ENCODE data around the gene WDR7.

The WDR7 gene

GRCh38 chr18:56815926-56816325 is 164.8 kb downstream of the WDR7 start:
- no peak for DNase-seq

GRCh38 chr18:56823986-56824565 is 172.9 kb downstream of the WDR7 start:
- DNase-seq: no peak

DNA sequence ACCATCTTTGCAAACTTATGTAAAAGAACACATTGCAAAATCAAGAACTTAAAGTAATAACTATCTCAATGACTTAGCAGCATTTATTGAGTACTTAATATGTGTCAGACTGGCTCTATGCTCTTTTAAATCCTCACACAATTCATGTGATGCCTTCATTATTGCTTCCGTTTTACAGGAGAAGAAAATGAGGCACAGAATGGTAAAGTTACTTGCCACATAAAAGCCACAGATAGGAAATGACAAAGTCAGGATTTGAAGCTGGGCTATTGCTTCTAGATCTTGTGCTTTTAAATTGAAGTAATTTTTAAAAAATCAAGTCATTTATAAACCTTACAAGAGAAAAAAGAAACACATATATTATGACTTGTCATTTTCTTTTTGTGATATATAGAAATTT is 174.2 kb downstream of the WDR7 start:
- no peak for DNase-seq

DNA sequence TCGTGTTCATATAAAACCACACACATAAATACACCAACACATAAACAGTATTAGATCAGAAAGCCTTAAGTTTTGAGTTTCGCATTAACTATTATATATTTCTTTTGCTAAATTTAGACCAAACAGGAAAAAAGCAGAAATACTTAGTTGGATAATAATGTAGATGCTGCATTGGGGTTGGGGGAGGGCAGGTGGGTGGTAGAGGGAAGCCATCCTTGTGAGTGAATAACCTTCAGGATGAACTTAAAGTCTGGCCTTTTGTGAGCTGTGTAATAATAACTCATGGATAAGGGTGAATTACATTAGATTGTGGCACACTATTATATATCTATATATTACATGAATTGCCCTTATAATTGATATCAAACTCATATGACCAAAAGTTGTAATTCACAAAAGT is 174.7 kb downstream of the WDR7 start:
- DNase-seq: no peak

GRCh38 chr18:56831988-56832387 is 180.8 kb downstream of the WDR7 start:
- no peak for DNase-seq

- DNase-seq: no peak
Measured at GRCh38 chr18:56835331-56835730, 184.2 kb downstream of the WDR7 start.

GRCh38 chr18:56836173-56836572 is 185.0 kb downstream of the WDR7 start:
- DNase-seq: no peak

GRCh38 chr18:56841836-56842235 is 190.7 kb downstream of the WDR7 start:
- no peak for DNase-seq

DNA sequence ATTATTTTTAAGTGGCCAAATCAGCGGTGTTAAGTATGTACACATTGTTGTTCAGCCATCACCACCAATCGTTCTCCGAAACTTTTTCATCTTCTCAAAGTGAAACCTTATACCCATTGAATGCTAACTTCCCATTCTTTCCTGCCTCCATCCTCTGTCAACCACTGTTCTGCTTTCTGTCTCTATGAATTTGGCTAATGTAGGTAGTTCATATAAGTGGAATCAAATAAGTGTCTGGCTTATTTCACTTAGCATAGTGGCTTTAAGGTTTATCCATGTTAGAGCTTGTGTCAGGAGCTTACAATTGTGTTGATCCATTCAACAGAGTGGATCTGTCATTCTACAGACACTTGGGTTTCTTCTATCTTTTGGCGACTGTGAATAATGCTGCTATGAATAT is 192.1 kb downstream of the WDR7 start:
- no peak for DNase-seq

- DNase-seq: no peak
Measured at GRCh38 chr18:56844556-56844955, 193.4 kb downstream of the WDR7 start.

- no peak for DNase-seq
Measured at GRCh38 chr18:56851774-56852173, 200.6 kb downstream of the WDR7 start.

DNA sequence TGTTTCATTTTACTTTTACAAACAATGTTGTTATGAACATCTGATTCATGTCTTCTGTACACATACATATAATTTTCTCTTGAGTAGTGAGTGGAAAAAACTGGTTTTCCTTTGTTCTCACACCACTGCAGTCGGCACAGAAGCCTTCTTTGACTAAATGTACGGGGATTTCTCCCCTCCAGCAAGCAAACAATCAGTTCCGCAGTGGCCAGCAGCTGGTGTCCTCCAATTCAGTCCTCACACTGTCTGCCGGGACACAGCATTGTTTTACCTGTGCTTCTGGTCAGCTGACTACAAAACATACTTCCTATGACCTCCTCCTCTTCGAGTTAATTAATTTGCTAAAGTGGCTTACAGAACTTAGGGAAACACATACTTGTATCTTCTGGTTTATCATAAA is 202.8 kb downstream of the WDR7 start:
- DNase-seq: no peak

- DNase-seq: peak; percentile 48
Measured at GRCh38 chr18:56861244-56861643, 210.1 kb downstream of the WDR7 start.

- peak; percentile 73 for DNase-seq
Measured at GRCh38 chr18:56869189-56869777, 218.1 kb downstream of the WDR7 start.

DNA sequence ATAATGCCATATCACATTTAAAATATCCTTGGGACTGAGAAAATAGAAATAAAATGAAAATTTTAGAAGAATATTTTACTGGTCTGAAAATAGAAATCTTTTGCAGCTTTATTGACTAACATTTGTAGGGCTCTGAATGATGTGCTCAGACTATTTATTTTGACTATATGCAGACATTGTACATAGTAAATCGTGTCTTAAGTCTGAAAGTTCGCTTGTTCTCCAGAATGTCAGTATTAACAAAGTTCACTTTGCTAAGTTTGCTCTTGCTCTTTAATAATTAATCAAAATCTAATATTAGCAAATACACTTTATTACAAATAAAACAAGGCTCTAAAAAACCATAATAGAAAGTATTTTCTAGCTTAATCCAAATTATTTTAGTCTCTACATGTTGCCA is 219.8 kb downstream of the WDR7 start:
- DNase-seq: no peak

- DNase-seq: peak; percentile 61
Measured at GRCh38 chr18:56872140-56872539, 221.0 kb downstream of the WDR7 start.

DNA sequence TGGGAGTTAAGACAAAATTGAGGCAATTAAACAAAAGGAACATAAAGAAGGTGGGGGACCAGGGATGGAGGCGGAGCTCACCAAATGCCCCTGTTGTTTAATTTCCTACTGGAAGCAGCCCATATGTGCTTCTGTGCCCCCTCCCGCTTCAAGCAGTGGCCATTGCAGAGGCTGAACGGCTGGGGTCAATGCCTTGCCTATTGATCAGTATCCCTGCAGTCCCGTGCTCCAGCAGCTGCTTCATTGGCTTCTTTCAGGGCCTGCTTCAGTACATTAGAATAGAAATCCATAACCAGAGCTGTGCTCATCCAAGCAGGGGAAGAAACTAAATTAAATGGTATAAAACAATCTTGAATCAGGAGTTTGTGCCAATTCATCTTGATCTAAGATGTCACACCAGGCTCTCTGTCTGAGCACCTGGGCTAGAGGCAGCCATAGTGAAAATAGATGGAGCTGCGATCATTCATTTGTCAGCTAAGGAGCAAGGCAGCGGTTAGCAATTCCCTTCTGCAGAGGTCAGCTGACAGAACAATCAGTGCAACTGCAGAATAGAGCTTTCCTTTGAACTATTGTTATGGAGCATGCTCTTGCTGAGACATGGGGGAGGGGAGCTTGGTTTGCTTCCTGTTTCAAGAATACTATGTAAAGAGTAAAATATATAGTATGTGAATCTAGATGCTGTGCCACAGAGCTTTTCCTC is 222.4 kb downstream of the WDR7 start:
- no peak for DNase-seq

- DNase-seq: no peak
Measured at GRCh38 chr18:56878711-56879110, 227.6 kb downstream of the WDR7 start.

GRCh38 chr18:56884511-56884910 is 233.4 kb downstream of the WDR7 start:
- DNase-seq: no peak

GRCh38 chr18:56888978-56889377 is 237.8 kb downstream of the WDR7 start:
- DNase-seq: no peak

- DNase-seq: no peak
Measured at GRCh38 chr18:56889621-56890020, 238.5 kb downstream of the WDR7 start.

DNA sequence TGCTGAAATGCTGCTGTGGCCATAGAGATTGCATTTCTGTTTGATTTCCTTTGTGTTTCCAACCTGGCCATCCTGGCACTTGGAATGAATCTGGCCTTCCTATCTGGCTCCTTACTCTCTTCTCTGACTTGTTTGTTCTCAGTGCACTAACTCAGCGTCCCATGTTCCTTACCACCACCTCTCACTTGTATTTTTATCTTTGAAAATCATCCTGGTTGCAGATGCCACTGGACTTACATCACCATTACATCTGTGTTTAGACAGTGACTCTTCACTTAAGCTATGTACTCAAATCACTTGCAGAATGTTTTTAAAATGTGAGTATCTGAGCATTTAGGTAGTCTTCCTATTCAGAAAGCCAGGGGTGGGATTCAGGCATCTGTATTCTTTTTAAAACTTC is 239.5 kb downstream of the WDR7 start:
- DNase-seq: no peak

- DNase-seq: no peak
Measured at GRCh38 chr18:56891116-56891515, 240.0 kb downstream of the WDR7 start.

DNA sequence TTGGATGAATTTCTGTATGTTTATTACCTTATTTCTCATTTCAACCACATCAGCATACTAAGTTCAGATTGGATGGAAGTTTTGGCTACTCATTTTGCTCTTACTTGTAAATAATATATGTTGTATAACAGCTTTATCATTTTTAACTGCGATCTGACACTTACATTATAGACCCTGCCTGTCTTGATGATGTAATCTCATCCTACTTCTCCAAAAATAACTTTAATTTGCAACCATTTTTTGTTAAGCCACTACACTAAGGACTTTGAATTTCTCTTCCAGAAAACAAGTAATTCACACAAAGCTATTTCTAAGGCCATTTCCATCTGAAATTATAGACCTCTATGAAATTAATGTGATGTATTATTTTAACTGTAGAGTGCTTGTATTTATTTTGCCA is 240.7 kb downstream of the WDR7 start:
- DNase-seq: no peak

DNA sequence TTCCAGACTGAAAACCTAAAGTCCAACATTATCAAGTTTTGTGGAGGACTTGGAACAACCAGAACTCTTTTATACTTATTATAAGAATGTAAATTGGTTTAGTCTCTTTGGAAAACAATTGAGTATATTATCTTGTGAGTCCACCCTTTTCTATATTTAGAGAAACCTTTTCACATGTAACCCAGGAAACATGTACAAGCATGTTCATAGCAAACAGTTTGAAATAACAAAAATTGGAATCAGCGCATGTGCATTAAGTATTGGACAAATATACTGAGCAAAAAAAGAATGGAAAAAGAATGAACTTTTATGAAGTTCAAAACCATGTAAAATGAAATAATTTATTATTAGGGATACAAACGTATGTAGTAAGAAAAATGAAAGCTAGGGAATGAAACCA is 246.0 kb downstream of the WDR7 start:
- no peak for DNase-seq
